HG02588 (cell line): ENCODE measurements around the gene UNC45B.
"Not testable (repeated sequence)": the region's sequence is repeated elsewhere in the genome, so short reads cannot be mapped to it uniquely, and the experiment has no call there.

Experiments used
- ATAC-seq: cut with Tn5 transposase; IDR thresholded peaks from one replicate; pipeline ENCODE4 v1.9.1; 2021; ENCODE audit warnings: mild to moderate bottlenecking, moderate library complexity; ENCODE audit not compliant: unreplicated experiment

Gene UNC45B

GRCh38 chr17:35213412-35213940, 65.9 kb downstream of the UNC45B start:
- ATAC-seq, result no peak

GRCh38 chr17:35214192-35214591, 66.6 kb downstream of the UNC45B start:
- ATAC-seq, result no peak

GRCh38 chr17:35214631-35215273, 67.1 kb downstream of the UNC45B start:
- no peak for ATAC-seq

GRCh38 chr17:35217107-35217506, 69.5 kb downstream of the UNC45B start:
- ATAC-seq, result no peak

- no peak for ATAC-seq
Measured at GRCh38 chr17:35218915-35219314, 71.3 kb downstream of the UNC45B start.

GRCh38 chr17:35222452-35222851, 74.8 kb downstream of the UNC45B start:
- no peak for ATAC-seq

- no peak for ATAC-seq
Measured at GRCh38 chr17:35224436-35224835, 76.8 kb downstream of the UNC45B start.

- ATAC-seq, result no peak
Measured at GRCh38 chr17:35227546-35227945, 79.9 kb downstream of the UNC45B start.

GRCh38 chr17:35229638-35230037, 82.0 kb downstream of the UNC45B start:
- no peak for ATAC-seq

GRCh38 chr17:35234315-35234714, 86.7 kb downstream of the UNC45B start:
- not testable (repeated sequence) for ATAC-seq

- no peak for ATAC-seq
Measured at GRCh38 chr17:35235289-35235688, 87.7 kb downstream of the UNC45B start.

GRCh38 chr17:35235917-35236316, 88.3 kb downstream of the UNC45B start:
- no peak for ATAC-seq

GRCh38 chr17:35236821-35237220, 89.2 kb downstream of the UNC45B start:
- no peak for ATAC-seq

- ATAC-seq, result no peak
Measured at GRCh38 chr17:35238821-35239220, 91.2 kb downstream of the UNC45B start.
